Effector memory CD4-positive, alpha-beta T cell (primary cell): ENCODE results near the gene USP17L30.
"Not testable (repeated sequence)": the region's sequence is repeated elsewhere in the genome, so short reads cannot be mapped to it uniquely, and the experiment has no call there.

Experiments used
- DNase-seq, 3 donors: peaks; one replicate each; pipeline ENCODE4 v3.0.0-alpha.2; 2020
- H3K27ac ChIP-seq: 2 replicates; pipeline ENCODE4 v1.7.0; 2013; ENCODE audit warnings: mild to moderate bottlenecking, low read length, moderate library complexity; ENCODE audit not compliant: insufficient read depth, poor library complexity, severe bottlenecking
- H3K27me3 ChIP-seq: replicated peaks from 2 replicates; pipeline ENCODE4 v1.7.0; 2013; ENCODE audit warnings: mild to moderate bottlenecking, low read length; ENCODE audit not compliant: insufficient read depth, control insufficient read depth, poor library complexity, severe bottlenecking
- H3K36me3 ChIP-seq: 2 replicates; pipeline ENCODE4 v1.7.0; 2013; ENCODE audit warnings: mild to moderate bottlenecking, low read length, moderate library complexity; ENCODE audit not compliant: control insufficient read depth, insufficient read depth
- H3K4me1 ChIP-seq: 2 replicates; pipeline ENCODE4 v1.7.0; 2013; ENCODE audit warnings: low read length, mild to moderate bottlenecking; ENCODE audit not compliant: control insufficient read depth, insufficient read depth, poor library complexity, severe bottlenecking
- H3K4me3 ChIP-seq: 2 replicates; pipeline ENCODE4 v1.7.0; 2013; ENCODE audit warnings: low read length, low read depth, mild to moderate bottlenecking; ENCODE audit not compliant: insufficient read depth, poor library complexity, severe bottlenecking
- H3K9me3 ChIP-seq: 2 replicates; pipeline ENCODE4 v1.7.0; 2013; ENCODE audit warnings: mild to moderate bottlenecking, low read length, moderate library complexity; ENCODE audit not compliant: control insufficient read depth

USP17L30 gene

DNA sequence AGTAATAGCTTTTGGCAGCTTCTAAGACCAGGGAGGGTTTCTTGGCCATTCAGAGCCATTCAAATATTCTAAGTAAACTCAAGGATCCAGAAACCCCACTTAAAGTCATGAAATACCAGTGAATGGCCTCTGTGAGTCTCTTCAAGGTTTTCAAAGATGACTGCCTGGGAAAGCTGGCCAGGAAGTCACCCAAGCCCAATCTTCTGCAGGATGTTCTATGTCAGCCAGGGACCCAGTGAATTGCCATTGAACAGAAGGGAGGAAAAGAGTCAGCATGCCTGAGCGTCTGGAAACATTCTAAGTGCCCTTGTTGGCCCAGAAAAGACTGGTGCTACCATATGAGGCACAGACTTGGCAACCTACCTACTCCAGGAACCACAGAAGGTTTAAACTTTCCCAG, 17.0 kb downstream of the USP17L30 start:
- H3K27me3 ChIP-seq, H3K36me3 ChIP-seq, H3K27ac ChIP-seq, H3K4me3 ChIP-seq, DNase-seq, H3K4me1 ChIP-seq, H3K9me3 ChIP-seq: not testable (repeated sequence)

DNA sequence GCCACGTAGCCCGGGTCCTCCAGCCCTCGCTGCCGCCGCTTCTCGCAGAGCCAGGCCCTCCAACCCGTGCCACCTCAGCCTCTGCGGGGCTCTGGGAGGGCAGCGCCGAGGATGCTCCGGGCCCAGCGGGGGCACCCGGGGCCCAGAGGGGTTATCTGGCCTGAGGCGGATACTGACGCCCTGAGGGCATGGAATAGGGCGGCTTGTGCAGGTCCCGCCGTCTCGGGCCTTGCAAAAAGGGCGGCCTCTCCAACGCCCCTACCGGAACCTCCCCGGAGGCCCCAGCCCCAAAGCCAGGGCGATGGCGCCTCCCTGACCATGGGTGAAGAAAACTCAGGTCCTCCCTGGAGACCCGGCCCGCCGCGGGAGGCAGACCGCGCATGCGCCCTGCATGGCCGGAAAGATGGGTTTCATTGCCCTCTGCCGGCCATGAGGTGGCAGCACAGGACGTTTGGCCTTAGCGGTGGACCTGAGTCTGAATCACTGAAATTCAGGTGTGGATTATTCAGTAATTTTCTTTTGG, 18.1 kb downstream of the USP17L30 start:
- H3K4me3 ChIP-seq, result peak overlapping the region; percentile 32
- not testable (repeated sequence) for H3K4me1 ChIP-seq, H3K36me3 ChIP-seq, H3K27ac ChIP-seq, H3K27me3 ChIP-seq, H3K9me3 ChIP-seq
- DNase-seq, result peak; percentile 27 to 35 (median 29)

DNA sequence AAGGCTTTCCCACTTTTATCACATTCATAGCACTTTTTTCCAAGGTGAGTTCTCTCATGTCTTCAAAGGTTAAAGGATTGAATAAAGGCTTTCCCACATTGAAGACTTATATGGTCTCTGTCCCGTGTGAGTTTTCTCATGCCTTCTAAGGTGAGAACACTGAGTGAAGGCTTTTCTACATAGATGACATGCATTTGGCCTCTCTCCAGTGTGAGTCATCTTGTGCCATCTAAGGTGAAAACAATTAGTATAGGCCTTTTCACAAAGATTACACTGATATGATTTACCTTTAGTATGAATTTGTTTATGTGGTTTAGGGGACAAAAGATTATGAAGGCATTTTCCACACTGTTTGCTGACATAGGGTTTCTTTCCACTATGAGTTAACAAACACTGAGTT, 21.2 kb downstream of the USP17L30 start:
- Histone ChIP-seq H3K9me3 (no peaks in the 10 kb centered on the region), H3K27ac (no peak overlapping the region), H3K36me3 (no peaks in the 10 kb centered on the region), H3K27me3 (no peaks in the 10 kb centered on the region), H3K4me1 (no peaks in the 10 kb centered on the region), H3K4me3 (no peak overlapping the region)
- DNase-seq, result no peak

DNA sequence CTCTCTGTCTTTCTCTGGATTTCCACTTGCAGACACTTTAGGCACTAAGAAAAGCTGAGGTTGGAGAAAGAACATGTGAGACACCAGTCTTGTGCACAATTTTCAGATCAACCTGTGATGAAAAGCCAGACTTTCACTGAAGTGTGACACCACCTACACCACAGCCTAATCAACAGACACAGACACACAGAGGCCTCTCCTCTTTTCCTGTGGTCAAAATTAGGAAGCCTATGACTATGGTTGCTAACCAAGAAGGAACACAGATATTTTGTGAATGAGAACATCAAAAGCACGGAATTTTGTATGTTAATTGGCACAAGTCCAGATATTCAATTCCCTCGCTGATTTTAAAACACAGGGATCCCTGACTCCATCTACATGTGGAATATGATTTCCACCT, 26.1 kb downstream of the USP17L30 start:
- H3K36me3 ChIP-seq, H3K27me3 ChIP-seq, H3K4me1 ChIP-seq, H3K27ac ChIP-seq, H3K4me3 ChIP-seq, DNase-seq, H3K9me3 ChIP-seq: not testable (repeated sequence)

DNA sequence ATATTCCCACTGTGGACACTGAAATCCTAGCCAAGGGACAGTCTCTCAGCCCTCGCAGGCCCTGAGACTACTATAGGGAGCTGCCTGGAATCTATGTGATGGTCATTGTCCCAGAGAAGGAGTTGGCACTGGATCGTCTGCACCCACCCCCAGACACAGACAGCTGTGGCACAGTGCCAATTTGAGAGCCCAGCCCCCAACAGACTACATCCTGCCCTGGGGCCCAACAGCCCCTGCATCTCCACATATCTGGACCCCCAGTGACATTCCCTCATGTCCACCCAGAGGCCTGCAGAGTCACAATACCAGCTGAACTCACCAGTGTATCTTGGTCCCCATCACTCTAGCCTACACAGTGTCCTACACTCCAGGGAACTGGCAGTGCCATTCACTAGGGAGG, 42.8 kb downstream of the USP17L30 start:
- not testable (repeated sequence) for H3K4me3 ChIP-seq, H3K27ac ChIP-seq, H3K9me3 ChIP-seq, H3K36me3 ChIP-seq, H3K27me3 ChIP-seq, DNase-seq, H3K4me1 ChIP-seq

DNA sequence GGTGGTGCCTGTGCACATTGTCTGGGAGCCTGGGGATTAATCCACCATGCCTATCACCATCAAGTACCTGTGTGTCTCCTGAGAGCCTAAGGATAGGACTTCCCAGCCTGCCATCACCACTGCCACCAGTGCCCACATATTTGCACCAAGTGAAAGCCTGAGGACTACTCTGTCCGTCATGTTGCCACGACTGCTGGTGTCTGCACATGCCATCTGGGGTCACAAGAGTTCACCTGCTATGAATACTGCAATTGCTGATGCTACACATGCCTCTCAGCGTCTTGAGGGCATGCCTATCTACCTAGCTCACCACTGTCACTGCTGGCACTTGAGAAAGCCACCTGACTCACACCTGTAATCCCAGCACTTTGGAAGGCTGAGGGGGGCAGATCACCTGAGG, 43.6 kb downstream of the USP17L30 start:
- H3K27me3 ChIP-seq, H3K27ac ChIP-seq, H3K9me3 ChIP-seq, H3K36me3 ChIP-seq, H3K4me3 ChIP-seq, DNase-seq, H3K4me1 ChIP-seq: not testable (repeated sequence)

DNA sequence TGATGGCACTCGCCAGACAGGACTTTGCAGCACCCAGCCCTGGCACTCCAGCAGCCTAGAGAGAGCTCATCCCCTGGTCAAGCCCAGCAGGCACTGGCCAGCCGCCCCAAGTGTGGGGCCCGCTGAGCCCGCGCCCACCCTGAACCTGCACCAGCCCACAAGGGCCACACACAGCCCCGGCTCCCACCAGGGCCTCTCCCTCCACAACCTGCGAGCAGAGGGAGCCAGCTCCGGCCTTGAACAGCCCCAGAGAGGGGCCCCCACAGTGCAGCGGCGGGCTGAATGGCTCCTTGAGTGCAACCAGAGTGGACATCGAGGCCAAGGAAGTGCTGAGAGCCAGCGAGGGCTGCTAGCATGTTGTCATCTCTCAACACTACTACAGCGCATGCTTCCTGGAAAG, 46.9 kb downstream of the USP17L30 start:
- no peaks in the 10 kb centered on the region for H3K9me3 ChIP-seq
- no peak overlapping the region for H3K4me3 ChIP-seq
- H3K4me1 ChIP-seq, result no peaks in the 10 kb centered on the region
- H3K27ac ChIP-seq, result no peak overlapping the region
- no peaks in the 10 kb centered on the region for H3K36me3 ChIP-seq
- DNase-seq, result no peak
- no peaks in the 10 kb centered on the region for H3K27me3 ChIP-seq
